GM12872 (cell line): ENCODE results near the gene DNAJC17.

Source experiments
- TF ChIP-seq, protein P1 (sequence below): IDR thresholded peaks from 3 replicates; pipeline ENCODE4 v1.5.1; 2011; ENCODE audit warnings: low read depth, mild to moderate bottlenecking, low read length, moderate library complexity; ENCODE audit not compliant: insufficient read depth

DNAJC17 gene

DNA sequence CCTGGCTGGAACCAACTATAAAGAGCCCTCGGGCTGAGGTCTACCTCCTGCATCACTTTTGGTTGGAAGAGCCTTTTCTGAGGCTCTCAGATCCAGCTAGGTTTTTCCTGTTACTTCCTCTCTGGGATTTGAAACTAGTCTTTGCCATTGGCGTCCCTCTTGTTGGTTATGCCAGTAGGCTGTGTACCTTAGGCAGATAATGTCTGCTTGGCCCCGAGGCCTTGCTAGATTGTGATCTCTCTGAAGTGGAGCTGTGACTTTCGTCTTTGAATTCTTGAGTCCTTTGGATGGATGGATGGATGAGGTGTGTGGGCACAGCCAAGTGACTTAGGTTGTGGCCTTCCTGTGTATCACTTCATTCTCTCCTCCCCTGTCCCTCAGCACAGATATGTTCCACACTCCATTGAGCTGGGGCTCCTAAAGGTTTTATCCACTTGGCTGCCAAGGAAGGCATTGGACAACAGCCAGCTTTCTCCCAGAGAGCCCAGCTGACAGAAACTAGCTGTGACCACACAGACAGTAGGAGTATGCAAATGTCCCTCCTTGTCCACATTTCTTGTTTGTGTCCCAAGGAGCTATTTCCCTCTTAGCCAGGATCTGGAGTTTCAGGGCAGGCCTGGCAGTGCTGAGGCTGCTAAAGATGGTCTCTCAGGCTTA is 7.9 kb upstream of the DNAJC17 start:
- TF ChIP-seq, protein P1, sequence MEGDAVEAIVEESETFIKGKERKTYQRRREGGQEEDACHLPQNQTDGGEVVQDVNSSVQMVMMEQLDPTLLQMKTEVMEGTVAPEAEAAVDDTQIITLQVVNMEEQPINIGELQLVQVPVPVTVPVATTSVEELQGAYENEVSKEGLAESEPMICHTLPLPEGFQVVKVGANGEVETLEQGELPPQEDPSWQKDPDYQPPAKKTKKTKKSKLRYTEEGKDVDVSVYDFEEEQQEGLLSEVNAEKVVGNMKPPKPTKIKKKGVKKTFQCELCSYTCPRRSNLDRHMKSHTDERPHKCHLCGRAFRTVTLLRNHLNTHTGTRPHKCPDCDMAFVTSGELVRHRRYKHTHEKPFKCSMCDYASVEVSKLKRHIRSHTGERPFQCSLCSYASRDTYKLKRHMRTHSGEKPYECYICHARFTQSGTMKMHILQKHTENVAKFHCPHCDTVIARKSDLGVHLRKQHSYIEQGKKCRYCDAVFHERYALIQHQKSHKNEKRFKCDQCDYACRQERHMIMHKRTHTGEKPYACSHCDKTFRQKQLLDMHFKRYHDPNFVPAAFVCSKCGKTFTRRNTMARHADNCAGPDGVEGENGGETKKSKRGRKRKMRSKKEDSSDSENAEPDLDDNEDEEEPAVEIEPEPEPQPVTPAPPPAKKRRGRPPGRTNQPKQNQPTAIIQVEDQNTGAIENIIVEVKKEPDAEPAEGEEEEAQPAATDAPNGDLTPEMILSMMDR, result no peak

DNA sequence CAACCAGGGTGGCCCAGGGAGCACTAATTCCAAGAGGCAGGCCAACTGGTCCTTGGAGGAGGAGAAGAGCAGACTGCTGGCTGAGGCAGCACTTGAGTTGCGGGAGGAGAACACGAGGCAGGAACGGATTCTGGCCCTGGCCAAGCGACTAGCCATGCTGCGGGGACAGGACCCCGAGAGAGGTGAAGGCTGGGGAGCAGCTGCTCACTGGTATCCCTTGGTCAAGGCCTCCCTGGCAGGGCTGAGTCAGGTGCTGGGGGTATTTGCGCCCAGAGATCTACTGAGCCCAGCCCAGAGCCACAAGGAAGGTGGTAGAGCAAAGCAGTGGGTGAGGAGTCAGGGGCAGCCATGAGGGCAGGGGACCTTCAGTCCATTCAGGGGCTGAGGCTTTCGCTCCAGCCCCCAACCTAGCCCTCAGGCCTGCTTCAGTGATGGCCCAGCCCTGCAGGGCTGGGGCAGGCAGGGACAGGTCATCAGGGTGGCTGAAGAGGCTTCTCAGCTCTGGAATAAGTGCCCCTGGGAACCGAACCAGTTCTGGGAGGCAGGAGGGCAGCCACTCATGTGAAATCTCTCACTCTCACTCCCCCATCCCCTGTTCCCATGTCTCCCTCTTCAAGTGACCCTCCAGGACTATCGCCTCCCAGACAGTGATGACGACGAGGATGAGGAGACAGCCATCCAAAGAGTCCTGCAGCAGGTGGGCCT is 5.6 kb upstream of the DNAJC17 start:
- TF ChIP-seq, protein P1, result no peak

DNA sequence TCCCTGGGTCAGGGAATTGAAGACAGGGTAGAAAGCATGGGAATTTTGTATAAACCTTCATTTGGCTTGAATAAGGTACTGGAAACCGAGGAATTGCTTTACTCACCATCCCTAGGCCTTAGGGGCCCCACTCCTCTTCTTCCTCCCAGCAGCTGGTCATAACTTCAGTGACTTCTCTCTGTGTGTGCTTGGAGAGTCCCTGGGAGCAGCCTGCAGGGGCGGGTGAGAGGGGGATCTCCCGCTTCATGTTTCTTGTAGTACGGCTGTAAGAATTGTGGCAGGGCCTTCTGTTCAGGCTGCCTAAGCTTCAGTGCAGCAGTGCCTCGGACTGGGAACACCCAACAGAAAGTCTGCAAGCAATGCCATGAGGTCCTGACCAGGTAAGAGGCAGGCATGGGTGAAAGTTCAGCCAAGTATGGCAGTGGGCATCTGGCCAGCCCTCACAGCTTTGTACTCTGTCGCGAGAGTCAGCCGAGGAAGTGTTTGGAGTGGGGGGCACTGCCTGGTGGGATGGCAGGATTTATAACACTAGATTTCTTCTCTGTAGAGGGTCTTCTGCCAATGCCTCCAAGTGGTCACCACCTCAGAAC is 1.7 kb upstream of the DNAJC17 start:
- TF ChIP-seq, protein P1, result no peak

DNA sequence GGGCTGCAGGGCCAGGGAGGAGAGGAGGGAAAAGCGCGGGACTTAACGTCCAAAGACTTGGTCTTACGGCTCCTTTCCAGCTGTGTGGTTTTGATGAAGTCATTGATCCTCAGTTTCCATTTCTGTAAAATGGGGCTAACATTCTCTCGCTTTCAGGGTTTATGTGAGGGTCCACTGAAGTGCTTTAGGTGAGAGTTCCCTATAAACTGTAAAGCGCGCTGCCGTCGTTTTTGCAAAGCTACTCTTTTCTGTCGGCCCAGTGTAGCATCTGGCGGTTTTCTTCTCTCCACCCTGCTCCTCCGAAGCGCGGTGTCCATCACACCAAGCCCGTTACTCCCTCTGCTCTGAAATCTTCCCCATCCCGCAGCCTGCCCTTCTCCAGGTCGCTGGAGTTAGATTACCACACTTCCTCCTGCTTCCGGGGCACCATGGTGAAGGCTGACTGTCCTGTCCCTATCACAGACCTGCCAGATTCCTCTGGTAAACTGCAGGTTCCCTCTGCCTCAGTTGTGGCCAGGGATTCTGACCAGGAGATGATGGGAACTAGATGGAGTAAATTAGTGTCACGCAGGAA is 702 bp upstream of the DNAJC17 start:
- TF ChIP-seq, protein P1, result no peak

DNA sequence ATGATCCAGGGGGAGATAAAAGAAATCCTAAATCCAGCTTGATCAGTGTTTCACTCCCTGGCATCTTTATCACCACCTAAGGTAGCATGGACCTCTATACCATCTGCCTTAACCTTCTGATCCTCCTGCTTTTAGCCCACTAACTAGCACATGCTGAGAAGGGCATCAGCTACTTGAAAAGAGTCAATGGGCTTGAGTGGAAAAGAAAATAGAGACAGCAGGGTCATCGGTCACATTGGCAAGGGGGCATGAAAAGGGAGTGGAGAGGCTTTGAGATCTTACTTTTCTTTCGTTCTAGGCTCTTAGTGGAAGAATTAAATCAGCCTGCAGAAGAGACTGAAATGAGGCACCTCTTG is 623 bp downstream of the DNAJC17 start:
- TF ChIP-seq, protein P1, result no peak

DNA sequence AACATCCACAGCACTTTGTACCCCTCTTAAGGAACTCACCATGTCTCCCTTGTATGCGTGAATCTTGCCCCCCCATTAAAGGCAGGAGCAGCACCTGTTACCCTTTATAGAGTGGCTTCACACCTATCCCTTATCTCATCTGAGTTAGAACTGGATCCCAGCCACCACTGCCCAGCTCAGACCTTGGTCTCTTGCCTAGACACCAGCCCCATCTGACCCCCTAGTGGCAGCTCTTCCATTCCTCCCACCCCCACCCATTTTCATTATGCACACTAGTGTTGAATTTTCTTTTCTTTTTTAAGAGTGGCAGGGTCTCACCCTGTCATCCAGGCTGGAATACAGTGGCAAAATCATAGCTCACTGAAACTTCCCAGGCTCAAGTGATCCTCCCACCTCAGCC is 3.6 kb downstream of the DNAJC17 start:
- TF ChIP-seq, protein P1, result no peak

DNA sequence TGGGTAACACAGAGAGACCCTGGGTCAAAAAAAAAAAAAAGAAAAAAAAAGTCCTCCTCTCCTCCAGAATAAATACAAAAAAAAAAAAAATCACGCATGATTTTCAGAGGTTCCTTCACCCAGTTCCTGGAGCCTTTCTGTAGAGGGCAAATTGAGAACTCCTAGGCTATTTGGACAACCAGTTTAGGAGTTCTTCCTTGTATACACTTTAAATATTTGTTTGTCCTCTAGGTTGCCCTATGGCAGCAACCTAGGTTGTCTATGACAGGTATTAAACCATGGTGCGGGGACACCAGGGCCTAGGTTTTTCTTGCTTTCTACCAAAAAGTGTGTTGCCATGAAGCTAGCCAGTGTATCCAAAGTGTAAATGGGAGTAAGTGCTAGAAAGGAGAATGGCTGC is 4.2 kb downstream of the DNAJC17 start:
- TF ChIP-seq, protein P1, result no peak
